Esophagus squamous epithelium (tissue), 5 donors: ENCODE data around the gene SCLY. TPM values are rescaled to one million over a fixed set of nuclear protein-coding genes. Genes with fewer than 3 reads are reported as not detected.

Source experiments
- DNase-seq: peaks from one replicate; lab custom pipeline; 2025; lab: John Stamatoyannopoulos, UW
- H3K27ac ChIP-seq, 4 donors: fragments of 200-600 bp; sonication (generic); one replicate each; pipeline ENCODE4 v1.5.1; 2016 to 2019; ENCODE audit warnings: mild to moderate bottlenecking in 1 of 4
- H3K27me3 ChIP-seq, 4 donors: fragments of 200-600 bp; sonication (generic); 1 replicate in 3 of 4; 2 replicates in 1 of 4; pipeline versions ENCODE4 v1.5.1 to v1.6.0; 2017 to 2021; ENCODE audit warnings: antibody characterized with exemption in 1 of 4
- H3K36me3 ChIP-seq, 3 donors: fragments of 200-600 bp; sonication (generic); one replicate each; pipeline ENCODE4 v1.5.1; 2016 to 2019
- H3K4me1 ChIP-seq, 3 donors: fragments of 200-600 bp; sonication (generic); one replicate each; pipeline ENCODE4 v1.5.1; 2017 to 2019
- H3K4me3 ChIP-seq, 4 donors: fragments of 200-600 bp; sonication (generic); 1 replicate in 3 of 4; 2 replicates in 1 of 4; pipeline ENCODE4 v1.5.1; 2016 to 2019; ENCODE audit warnings: mild to moderate bottlenecking in 2 of 4, moderate library complexity in 1 of 4
- H3K9me3 ChIP-seq, 3 donors: fragments of 200-600 bp; sonication (generic); one replicate each; pipeline ENCODE4 v1.5.1; 2016 to 2019
- POLR2A ChIP-seq, 4 donors: fragments of 450-650 bp; IDR thresholded peaks; one replicate each; pipeline ENCODE4 v1.6.1; 2017; ENCODE audit warnings: antibody characterized with exemption in 4 of 4, mild to moderate bottlenecking in 4 of 4, moderate library complexity in 3 of 4
- WGBS, 2 donors: methylation state at CpG; one replicate each; pipeline ENCODE4 v1.1.5; 2018; 5-methylcytosine and 5-hydroxymethylcytosine counted together
- intact Hi-C: fragments of 100-400 bp; cut with DNase I; formaldehyde crosslinking; loops from one replicate; pipeline ENCODE4 v1.15.0; 2022
- total RNA-seq, 4 donors: library from RNA; depleted of rRNA; stranded (reverse); fragments of >200 nt; gene quantifications; one replicate each; pipeline ENCODE4 v1.1.0, GENCODE V29; 2016
- TF ChIP-seq, protein P1 (sequence below), 6 experiments: fragments of 450-650 bp in 4 of 6; fragments of 200-600 bp in 2 of 6; sonication (generic) in 2 of 6; IDR thresholded peaks; one replicate each; pipeline ENCODE4 v1.5.1; 2016 to 2019; ENCODE audit warnings: antibody characterized with exemption in 6 of 6, mild to moderate bottlenecking in 4 of 6, moderate library complexity in 4 of 6
- donor health status: DM: yes; HTN: yes; CAD: no.

SCLY gene
- total RNA-seq, 4 donors from 2014 or later = 3.0 to 14.0 (median 11.4) TPM

GRCh38 chr2:238140040-238140439 lies 79.2 kb downstream of the SCLY start:
- peaks cover 27 to 60% (median 49%) of the 10 kb centered on the region in 3 donors for H3K4me1 ChIP-seq
- H3K27me3 ChIP-seq = no peaks in the 10 kb centered on the region
- no CpG with 5 or more reads among the region's 7 CpGs for WGBS, 2 donors
- no peaks in the 10 kb centered on the region for H3K9me3 ChIP-seq
- no peak overlapping the region for H3K4me3 ChIP-seq
- no peak for DNase-seq
- H3K36me3 ChIP-seq = no peaks in the 10 kb centered on the region
- no peak overlapping the region for H3K27ac ChIP-seq
- intact Hi-C loops = no loop called here
- TF ChIP-seq, protein P1, sequence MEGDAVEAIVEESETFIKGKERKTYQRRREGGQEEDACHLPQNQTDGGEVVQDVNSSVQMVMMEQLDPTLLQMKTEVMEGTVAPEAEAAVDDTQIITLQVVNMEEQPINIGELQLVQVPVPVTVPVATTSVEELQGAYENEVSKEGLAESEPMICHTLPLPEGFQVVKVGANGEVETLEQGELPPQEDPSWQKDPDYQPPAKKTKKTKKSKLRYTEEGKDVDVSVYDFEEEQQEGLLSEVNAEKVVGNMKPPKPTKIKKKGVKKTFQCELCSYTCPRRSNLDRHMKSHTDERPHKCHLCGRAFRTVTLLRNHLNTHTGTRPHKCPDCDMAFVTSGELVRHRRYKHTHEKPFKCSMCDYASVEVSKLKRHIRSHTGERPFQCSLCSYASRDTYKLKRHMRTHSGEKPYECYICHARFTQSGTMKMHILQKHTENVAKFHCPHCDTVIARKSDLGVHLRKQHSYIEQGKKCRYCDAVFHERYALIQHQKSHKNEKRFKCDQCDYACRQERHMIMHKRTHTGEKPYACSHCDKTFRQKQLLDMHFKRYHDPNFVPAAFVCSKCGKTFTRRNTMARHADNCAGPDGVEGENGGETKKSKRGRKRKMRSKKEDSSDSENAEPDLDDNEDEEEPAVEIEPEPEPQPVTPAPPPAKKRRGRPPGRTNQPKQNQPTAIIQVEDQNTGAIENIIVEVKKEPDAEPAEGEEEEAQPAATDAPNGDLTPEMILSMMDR (IDR thresholded peaks at IDR 0.05) = no peak
- TF ChIP-seq POLR2A (IDR thresholded peaks at IDR 0.05) = no peak

DNA sequence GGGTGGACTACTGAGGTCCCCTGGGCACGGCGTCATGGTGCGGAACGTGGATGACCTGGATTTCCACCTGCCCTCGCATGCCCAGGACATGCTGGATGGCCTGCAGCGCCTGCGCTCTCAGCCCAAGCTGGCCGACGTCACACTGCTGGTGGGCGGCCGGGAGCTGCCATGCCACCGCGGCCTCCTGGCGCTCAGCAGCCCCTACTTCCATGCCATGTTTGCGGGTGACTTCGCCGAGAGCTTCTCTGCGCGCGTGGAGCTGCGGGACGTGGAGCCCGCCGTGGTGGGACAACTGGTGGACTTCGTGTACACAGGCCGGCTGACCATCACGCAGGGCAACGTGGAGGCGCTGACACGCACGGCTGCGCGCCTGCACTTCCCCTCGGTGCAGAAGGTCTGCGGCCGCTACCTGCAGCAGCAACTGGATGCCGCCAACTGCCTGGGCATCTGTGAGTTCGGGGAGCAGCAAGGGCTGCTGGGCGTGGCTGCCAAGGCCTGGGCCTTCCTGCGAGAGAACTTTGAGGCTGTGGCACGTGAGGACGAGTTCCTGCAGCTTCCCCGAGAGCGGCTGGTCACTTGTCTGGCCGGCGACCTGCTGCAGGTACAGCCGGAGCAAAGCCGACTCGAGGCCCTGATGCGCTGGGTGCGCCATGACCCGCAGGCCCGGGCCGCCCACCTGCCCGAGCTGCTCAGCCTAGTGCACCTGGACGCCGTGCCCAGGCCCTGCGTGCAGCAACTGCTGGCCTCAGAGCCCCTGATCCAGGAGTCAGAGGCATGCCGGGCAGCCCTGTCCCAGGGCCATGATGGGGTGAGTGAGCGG lies 80.1 kb downstream of the SCLY start:
- H3K9me3 ChIP-seq = no peaks in the 10 kb centered on the region
- intact Hi-C loops = no loop called here
- WGBS, 2 donors = 55 to 83% methylated on average over 2 to 9 of the region's 60 CpGs
- no peaks in the 10 kb centered on the region for H3K36me3 ChIP-seq
- H3K4me3 ChIP-seq = no peak overlapping the region
- TF ChIP-seq, protein P1 (IDR thresholded peaks at IDR 0.05) = no peak
- TF ChIP-seq POLR2A (IDR thresholded peaks at IDR 0.05) = no peak
- H3K4me1 ChIP-seq = peaks cover 27 to 60% (median 49%) of the 10 kb centered on the region in 3 donors
- H3K27me3 ChIP-seq = no peaks in the 10 kb centered on the region
- peak overlapping the region in 1 of 4 donors; percentile 37 for H3K27ac ChIP-seq
- no peak for DNase-seq

- Histone ChIP-seq H3K27ac (peak overlapping the region in 1 of 4 donors; percentile 37), H3K9me3 (no peaks in the 10 kb centered on the region), H3K4me1 (peaks cover 27 to 60% (median 49%) of the 10 kb centered on the region in 3 donors), H3K4me3 (no peak overlapping the region), H3K27me3 (no peaks in the 10 kb centered on the region), H3K36me3 (no peaks in the 10 kb centered on the region)
- no peak for DNase-seq
- WGBS, 2 donors = 13 to 20% methylated on average over 6 of the region's 10 CpGs
- intact Hi-C loops = no loop called here
- no peak for TF ChIP-seq POLR2A (IDR thresholded peaks at IDR 0.05)
- TF ChIP-seq, protein P1 (IDR thresholded peaks at IDR 0.05) = no peak
Measured at GRCh38 chr2:238141541-238142318, 80.9 kb downstream of the SCLY start.

- DNase-seq = no peak
- intact Hi-C loops = no loop called here
- Histone ChIP-seq H3K27ac (peak overlapping the region in 2 of 4 donors; percentile 66 to 68), H3K27me3 (no peaks in the 10 kb centered on the region), H3K36me3 (no peaks in the 10 kb centered on the region), H3K4me1 (peaks cover 27 to 58% (median 47%) of the 10 kb centered on the region in 3 donors), H3K9me3 (no peaks in the 10 kb centered on the region), H3K4me3 (no peak overlapping the region)
- no peak for TF ChIP-seq POLR2A (IDR thresholded peaks at IDR 0.05)
- TF ChIP-seq, protein P1 (IDR thresholded peaks at IDR 0.05) = no peak
- WGBS, 2 donors = no CpG with 5 or more reads among the region's 30 CpGs
Measured at GRCh38 chr2:238142382-238143205, 81.8 kb downstream of the SCLY start.
